Measurements from ENCODE around the gene STRADB.
"Not testable (repeated sequence)": the region's sequence is repeated elsewhere in the genome, so short reads cannot be mapped to it uniquely, and the experiment has no call there.

STRADB gene

GRCh38 chr2:201470821-201471731 lies 19.5 kb downstream of the STRADB start:
- DNase-seq, result peak; percentile 60

- peak; percentile 70 for DNase-seq
Observed at GRCh38 chr2:201471732-201472393, 20.3 kb downstream of the STRADB start.

- peak; percentile 45 for DNase-seq
Observed at GRCh38 chr2:201472411-201472810, 20.9 kb downstream of the STRADB start.

- DNase-seq, result no peak
Observed at GRCh38 chr2:201482543-201482942, 31.0 kb downstream of the STRADB start.

GRCh38 chr2:201483342-201483741 lies 31.8 kb downstream of the STRADB start:
- no peak for DNase-seq

- not testable (repeated sequence) for DNase-seq
Observed at GRCh38 chr2:201483758-201484157, 32.2 kb downstream of the STRADB start.

- DNase-seq, result peak; percentile 2
Observed at GRCh38 chr2:201484805-201485204, 33.3 kb downstream of the STRADB start.

GRCh38 chr2:201490291-201490690 lies 38.8 kb downstream of the STRADB start:
- no peak for DNase-seq

GRCh38 chr2:201496785-201497184 lies 45.2 kb downstream of the STRADB start:
- no peak for DNase-seq

GRCh38 chr2:201500534-201500933 lies 49.0 kb downstream of the STRADB start:
- DNase-seq, result peak; percentile 69

- no peak for DNase-seq
Observed at GRCh38 chr2:201502713-201503112, 51.2 kb downstream of the STRADB start.

GRCh38 chr2:201507725-201508124 lies 56.2 kb downstream of the STRADB start:
- DNase-seq, result no peak

- no peak for DNase-seq
Observed at GRCh38 chr2:201513271-201513670, 61.7 kb downstream of the STRADB start.

GRCh38 chr2:201515573-201516246 lies 64.2 kb downstream of the STRADB start:
- no peak for DNase-seq

- DNase-seq, result peak; percentile 83
Observed at GRCh38 chr2:201517094-201517493, 65.6 kb downstream of the STRADB start.

- peak; percentile 26 for DNase-seq
Observed at GRCh38 chr2:201520201-201520600, 68.7 kb downstream of the STRADB start.

- DNase-seq, result no peak
Observed at GRCh38 chr2:201522965-201523364, 71.4 kb downstream of the STRADB start.

- DNase-seq, result peak; percentile 34
Observed at GRCh38 chr2:201523506-201523905, 72.0 kb downstream of the STRADB start.

Measured in EL (cell line).